ENCODE data around the gene TUBGCP6.
A peak's percentile ranks its signal among the peaks of the same experiment; 100 is the strongest.

Gene TUBGCP6

DNA sequence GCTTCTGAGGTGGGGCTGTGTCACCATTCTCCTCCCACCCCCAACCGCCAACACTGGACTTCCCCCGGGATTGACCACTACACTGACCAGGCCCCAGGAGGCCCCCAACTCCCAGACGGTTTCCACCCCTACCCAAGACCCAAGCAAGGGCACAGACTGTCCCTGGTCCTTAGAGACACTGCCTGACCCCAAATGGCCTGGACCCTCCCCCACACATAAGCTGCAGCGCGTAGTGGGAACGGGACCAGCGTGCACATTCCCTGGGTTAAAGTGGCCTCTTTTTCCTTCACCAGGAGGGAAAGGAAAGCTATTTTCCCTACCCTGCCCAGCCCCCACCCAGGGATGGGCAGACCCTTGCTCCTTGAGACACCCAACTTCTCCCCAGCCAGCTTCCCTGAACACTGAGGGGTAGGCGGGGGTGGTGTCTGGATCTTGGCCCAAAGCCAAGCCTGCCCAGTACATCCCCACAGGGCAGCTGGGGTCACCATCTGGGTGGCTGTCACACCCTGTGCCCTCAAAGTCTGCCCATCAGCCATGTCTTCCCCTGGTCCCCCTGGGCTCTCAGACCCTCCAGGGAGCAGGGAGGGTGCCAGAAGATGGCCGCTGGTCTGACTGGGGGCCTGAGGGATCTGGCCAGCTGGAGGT lies 18.3 kb upstream of the TUBGCP6 start:
- DNase-seq (ENCODE audit: low spot score) = no peak

DNA sequence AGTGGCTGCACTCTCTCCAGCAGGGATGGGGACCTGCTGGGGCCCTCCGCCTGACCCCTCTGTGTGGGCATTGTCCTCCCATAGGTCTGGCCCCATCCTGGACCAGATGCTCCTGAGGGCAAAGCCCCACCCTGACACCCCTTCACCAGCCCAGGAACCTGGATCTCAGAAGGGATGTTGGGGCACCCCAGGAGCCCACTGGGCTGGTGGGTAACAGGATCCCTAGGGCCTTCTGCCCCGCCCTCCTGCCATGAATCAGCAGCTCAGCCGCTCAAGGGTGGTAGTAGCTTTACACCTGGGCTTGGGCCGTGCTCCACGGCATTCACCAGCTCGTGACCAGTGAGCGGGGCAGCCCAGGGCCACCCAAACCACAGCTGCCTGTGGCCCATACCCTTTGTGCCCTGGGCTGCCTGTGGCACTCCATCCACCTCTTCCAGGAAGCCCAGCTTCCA lies 17.7 kb upstream of the TUBGCP6 start:
- no peak for DNase-seq (ENCODE audit: low spot score)

GRCh38 chr22:50261615-50262459 lies 17.0 kb upstream of the TUBGCP6 start, which contains the start of gene MAPK12:
Gene MAPK12, minus strand, starts transcription at chr22:50261683. Its CDS starts 174 bp downstream, at chr22:50261509.
- peak; percentile 88 for DNase-seq (ENCODE audit: low spot score)

GRCh38 chr22:50260801-50261614 lies 16.2 kb upstream of the TUBGCP6 start:
- DNase-seq (ENCODE audit: low spot score) = peak; percentile 90

DNA sequence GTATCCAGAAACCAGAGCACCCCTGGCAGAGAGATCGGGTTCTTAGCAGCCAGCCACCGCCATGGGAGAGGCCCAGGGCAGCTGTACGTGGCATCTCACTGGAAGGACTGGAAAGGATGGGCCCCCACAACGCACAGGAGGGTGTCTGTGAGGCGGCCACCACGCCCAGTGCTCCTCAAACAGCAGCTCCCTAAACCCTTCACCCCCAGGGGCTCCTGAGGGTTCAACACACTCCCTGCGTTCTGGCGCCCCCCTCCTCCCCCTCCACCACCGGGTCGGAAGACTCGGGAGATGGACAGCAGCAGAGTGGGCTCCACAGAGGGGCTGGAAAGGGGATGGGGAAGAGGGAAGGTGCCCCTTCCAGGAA lies 15.6 kb upstream of the TUBGCP6 start:
- no peak for DNase-seq (ENCODE audit: low spot score)

DNA sequence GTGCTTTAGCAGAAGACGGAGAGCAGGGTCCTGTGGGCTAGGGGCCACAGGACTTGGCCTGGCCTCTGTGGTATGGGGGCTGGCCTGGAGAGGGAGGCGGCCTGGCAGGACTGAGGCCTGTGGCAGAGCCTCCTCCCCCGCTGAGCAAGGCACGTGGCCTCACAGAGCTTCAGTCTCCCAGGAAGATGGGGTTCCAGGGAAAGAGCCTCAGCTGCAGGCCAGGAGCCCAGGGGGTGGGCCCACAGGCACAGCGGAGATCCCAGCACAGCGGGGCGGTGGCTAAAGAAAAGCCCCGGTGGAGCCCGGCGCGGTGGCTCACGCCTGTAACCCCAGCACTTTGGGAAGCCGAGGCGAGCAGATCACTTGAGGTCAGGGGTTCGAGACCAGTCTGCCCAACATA lies 14.5 kb upstream of the TUBGCP6 start:
- DNase-seq (ENCODE audit: low spot score) = no peak

DNA sequence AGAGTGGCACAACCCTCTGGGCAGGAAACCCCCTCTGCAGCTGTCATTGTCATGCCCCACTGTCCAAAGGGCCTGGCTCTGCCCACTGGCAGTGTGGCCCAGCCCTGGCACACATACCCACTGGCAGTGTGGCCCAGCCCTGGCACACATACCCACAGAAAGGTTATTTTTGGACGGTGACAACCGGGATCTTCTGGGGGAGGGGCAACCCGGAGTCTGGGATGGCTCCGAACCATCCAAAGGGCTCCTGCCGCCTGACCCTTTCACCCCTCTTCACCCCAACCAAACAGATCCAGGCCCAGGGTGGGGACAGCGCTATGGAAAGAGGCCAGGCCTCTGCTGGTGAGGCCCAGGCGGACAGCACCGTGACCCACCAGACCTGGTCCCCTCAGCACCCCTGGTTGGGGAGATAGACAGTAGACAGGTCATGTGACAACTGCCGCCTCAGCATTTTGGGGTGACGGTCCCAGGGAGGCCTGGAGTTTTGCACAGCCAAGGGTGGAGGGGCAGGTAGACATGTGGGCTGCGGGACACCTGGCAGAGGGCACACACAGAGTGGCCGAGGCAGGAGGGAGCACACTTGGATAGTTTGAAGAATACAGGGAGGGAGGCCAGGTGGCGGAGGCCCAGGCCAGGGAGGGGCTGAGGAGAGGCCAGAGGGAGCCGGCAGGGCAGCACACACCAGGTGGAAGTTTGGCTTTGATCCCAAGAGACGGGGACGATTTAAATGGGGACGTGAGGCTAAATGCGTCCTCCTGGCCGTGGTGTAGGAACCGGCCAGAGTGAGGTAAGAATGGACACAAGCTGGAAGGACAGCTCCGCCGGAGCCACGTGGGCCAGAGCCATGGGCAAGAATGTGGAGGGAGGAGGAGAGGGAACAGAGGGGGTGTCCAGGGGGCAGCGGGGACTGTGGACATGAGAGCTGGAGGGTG lies 13.8 kb upstream of the TUBGCP6 start:
- no peak for DNase-seq (ENCODE audit: low spot score)

DNA sequence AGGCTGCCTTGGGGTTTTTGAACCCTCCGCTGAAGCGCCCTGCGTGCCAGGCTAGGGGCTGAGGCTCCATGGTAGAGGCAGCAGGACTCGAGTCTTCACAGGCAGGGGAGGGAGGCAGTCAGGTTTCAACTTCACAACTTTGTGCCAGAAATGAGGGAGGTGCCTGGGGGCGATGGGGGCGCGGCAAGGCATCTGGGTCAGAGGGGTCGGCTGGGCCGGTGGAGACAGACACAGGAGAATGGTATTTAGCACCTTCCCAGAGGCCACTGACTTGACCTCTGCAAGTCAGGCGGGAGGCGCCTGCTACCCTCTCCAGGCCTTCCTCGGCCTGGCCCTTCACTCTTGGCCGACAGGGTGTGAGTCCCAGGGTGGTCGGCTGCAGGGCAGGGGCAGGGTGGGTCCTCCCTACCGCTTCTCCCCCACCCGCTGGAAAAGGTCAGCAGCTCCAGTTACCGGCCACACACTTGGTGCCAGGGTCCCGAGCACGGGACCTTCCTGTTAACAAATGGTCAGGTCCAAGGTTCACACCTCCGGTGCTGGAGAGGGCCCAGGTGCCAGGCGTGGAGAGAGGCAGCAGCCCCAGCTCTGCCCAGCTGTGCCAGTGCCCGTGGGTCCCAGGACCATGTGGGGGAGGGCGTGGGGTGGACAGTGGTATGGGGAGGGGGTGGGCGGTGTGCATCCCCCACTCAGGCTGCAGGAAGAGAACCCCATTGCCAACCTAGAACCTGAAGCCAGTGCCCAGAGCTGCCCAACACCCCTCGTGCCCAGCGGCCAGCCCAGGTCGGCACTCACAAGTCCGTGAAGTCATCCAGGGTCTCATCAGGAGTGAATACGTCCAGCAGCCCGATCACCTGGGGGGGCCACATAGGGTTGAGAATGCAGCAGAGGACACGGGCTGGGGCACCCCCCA lies 12.9 kb upstream of the TUBGCP6 start:
- DNase-seq (ENCODE audit: low spot score) = no peak

DNA sequence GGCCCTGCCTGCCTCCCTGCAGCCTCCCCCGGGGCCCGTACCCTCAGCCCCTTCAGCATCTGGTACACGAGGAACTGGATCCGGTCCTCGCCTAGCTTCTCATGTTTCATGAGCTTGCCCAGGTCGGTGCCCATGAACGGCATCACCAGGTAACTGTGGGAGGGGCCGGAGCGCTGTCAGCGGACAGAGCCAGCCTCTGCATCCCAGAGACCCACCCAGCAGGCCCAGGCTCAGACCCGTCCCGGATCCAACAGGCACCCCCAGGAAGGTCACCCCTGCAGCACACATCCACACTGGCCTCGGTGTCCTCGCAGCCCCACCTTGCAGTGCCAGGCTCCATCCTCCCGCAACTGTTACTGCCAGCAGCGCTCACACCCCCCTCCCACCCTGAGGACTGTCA lies 12.2 kb upstream of the TUBGCP6 start:
- no peak for DNase-seq (ENCODE audit: low spot score)

GRCh38 chr22:50256258-50256862 lies 11.5 kb upstream of the TUBGCP6 start:
- no peak for DNase-seq (ENCODE audit: low spot score)

DNA sequence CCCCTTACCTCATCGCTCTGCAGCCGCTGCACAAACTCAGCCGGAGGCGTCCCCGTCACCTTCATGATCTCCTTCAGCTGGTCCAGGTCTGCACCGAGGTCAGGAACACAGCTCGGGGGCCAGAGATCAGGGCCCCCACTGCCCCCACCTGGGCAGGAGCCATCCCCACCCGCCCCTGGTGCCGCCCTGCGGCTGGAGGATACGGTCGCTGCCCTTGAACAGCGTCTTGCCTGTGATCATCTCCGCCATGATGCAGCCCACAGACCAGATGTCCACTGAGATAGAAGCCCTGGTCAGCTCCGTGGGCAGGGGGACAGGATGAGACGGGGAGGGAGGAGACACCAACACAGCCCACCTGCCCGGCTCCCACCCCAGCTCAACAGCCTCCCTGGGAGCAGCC lies 10.8 kb upstream of the TUBGCP6 start:
- DNase-seq (ENCODE audit: low spot score) = no peak

DNA sequence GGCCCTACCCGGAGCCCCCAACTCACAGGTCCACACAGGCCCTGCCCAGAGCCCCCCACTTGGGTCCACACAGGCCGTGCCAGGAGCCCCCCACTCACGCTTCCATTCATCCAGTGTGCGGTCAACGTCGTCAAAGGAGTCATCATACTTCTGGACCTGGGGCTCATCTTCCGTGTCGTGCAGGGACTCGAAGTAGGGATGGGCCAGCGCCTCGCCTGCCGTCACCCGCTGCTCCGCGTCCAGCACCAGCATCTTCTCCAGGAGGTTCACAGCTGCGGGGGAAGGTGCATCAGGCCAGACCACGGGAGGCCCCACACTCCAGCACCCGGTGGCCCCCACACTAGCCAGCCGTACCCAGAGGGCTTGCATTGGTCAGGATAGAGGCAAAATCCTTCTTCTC lies 10.3 kb upstream of the TUBGCP6 start:
- no peak for DNase-seq (ENCODE audit: low spot score)

GRCh38 chr22:50253941-50254340 lies 9.1 kb upstream of the TUBGCP6 start:
- DNase-seq (ENCODE audit: low spot score) = no peak

DNA sequence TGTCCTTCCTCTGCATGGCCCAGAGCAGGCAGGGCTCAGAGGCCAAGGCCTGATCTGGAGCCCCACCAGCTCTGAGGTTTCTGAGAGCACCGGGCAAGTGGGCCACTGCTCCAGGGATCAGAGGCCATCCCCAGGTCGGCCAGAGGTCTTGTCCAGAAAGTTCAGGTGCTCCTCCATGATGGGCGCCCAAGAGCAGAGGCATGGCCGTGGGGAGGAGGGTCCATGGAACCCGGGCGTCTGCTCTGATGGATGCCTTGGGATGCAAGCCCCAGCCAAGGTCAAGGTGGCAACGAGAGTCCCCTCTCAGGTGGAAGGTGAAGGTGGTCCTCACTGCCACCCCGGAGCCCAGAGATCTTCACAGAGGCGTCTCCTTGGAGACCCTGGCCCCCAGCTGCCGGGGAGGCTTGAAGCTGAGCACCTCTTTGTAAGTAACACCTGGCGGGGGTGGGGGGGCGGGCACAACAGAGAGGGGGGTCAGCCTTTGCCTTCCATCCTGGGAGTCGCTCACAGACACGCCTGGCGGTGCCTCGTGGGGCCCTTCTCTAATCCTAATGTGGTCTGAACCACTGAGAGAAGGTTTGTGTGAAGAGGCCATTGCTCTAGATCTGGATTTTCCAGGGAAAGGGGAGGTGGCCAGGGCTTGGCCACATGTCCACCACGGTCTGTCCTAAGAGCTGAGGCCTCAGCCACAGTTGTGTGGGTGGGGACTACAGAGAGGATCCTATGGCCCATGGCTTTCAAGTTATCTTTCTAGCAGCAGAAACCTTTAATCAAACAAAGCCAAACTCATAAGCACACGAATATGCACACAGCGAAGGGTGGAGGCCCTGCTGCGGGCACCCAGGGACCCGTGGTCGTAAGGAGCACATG lies 8.5 kb upstream of the TUBGCP6 start:
- no peak for DNase-seq (ENCODE audit: low spot score)

DNA sequence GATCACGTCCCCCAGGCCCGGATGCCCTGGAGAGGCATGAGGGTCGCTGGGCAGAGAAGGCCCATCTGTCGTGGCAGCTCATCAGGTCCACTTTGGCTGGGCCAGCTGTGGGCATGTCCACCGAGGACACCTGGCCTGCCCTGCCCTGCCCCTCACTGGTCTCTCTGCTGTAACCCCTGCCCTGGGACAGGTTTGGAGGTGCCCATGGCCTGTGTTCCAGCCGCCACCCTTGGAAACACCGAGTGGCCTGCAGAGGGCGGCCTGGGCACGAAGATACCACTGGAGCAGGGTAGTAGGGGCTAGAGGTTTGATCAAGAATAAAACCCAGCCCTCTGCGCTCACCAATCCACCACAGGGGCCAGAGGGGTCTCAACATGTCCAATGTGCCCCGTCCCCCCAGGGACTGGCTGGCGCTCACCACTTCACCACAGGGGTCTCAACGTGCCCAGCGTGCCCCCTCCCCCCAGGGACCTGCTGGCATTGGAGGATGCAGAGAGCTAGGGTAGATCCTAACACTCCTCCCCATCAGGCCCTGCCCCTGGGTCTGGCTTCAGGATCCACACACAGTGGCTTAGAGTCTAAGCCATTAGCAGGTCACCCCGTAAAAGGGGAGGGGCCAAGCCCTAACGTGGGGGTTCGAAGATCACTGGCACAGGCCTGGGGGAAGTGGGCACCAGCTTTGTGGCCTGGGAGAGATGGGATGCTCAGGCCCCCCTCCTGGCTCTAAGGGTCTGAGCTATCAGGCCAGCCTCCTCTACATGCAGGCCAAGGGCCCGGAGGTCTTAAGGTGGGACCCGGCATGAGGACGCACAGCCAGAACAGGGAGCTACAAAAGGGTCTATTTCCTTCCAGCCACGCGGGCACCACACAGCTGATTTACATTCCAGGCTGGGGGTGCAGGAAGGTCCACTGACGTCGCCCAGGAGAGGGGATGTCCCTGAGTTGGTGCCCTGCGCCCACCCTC lies 7.5 kb upstream of the TUBGCP6 start:
- peak; percentile 84 for DNase-seq (ENCODE audit: low spot score)

GRCh38 chr22:50251477-50252081 lies 6.8 kb upstream of the TUBGCP6 start:
- DNase-seq (ENCODE audit: low spot score) = no peak

All from D341Med (cell line).